A549 (cell line): ENCODE measurements around the gene IGFBP3. TPM values are rescaled to one million over a fixed set of nuclear protein-coding genes. Genes with fewer than 3 reads are reported as not detected.

Experiments
- ATAC-seq, 2 experiments: fragments of 200-7000 bp in 1 of 2; fragments of >200 bp in 1 of 2; cut with Nextera tagmentation in 1 of 2; cut with Tn5 transposase in 1 of 2; 3 replicates each; pipeline versions ENCODE4 v1.8.0 to v1.9.1; 2018 to 2020; ENCODE audit warnings: mild to moderate bottlenecking in 1 of 2, moderate library complexity in 1 of 2
- CTCF ChIA-PET: fragments of 300-600 bp; sonication (Branson Sonifier 250); formaldehyde crosslinking; extraction: SDS; loops from one replicate; lab custom pipeline; 2021; ENCODE audit warnings: antibody characterized with exemption, inconsistent platforms; lab: Yijun Ruan, JAX
- POLR2A ChIA-PET: fragments of 350-600 bp; formaldehyde crosslinking; extraction: SDS; loops from one replicate; lab custom pipeline; 2021; ENCODE audit warnings: antibody characterized with exemption, inconsistent platforms; lab: Yijun Ruan, JAX
- DNase-seq, 2 experiments: peaks; one replicate each; pipeline versions ENCODE4 v3.0.0 to v3.0.0-alpha.2; 2011 to 2016; ENCODE audit warnings: low read depth in 1 of 2, low spot score in 1 of 2
- FAIRE-seq: peaks from 2 replicates; lab custom pipeline; 2011; peaks lifted over from hg19 to GRCh38; lab: Jason Lieb, UNC
- H3K27ac ChIP-seq, 2 experiments: fragments of >200 bp; sonication (Bioruptor Twin); formaldehyde crosslinking; 3 replicates each; pipeline ENCODE4 v1.5.1; 2016 to 2017
- H3K4me1 ChIP-seq: fragments of >200 bp; sonication (Bioruptor Twin); formaldehyde crosslinking; 3 replicates; pipeline ENCODE4 v1.6.1; 2016
- H3K4me2 ChIP-seq: fragments of >200 bp; sonication (Bioruptor Twin); formaldehyde crosslinking; 3 replicates; pipeline ENCODE4 v1.6.1; 2016
- H3K4me3 ChIP-seq: fragments of >200 bp; sonication (Bioruptor Twin); formaldehyde crosslinking; 3 replicates; pipeline ENCODE4 v1.5.1; 2016
- H3K9me3 ChIP-seq: fragments of >200 bp; sonication (Bioruptor Twin); formaldehyde crosslinking; 3 replicates; pipeline ENCODE4 v1.6.1; 2016
- BHLHE40 ChIP-seq: IDR thresholded peaks from 2 replicates; pipeline ENCODE4 v1.6.1; 2012; ENCODE audit warnings: low read depth, low read length, inconsistent platforms
- EP300 ChIP-seq, 2 experiments: fragments of >200 bp; sonication (Bioruptor Twin); formaldehyde crosslinking; IDR thresholded peaks; 2 replicates in 1 of 2; 3 replicates in 1 of 2; pipeline ENCODE4 v1.6.1; 2016 to 2017
- HMGXB4 ChIP-seq: fragments of 250-450 bp; sonication (Bioruptor Pico); IDR thresholded peaks from 2 replicates; pipeline ENCODE4 v1.5.0; 2021; ENCODE audit warnings: mild to moderate bottlenecking, moderate library complexity, borderline replicate concordance
- JUN ChIP-seq, 2 experiments: fragments of >200 bp; sonication (Bioruptor Twin); formaldehyde crosslinking; IDR thresholded peaks; 2 replicates in 1 of 2; 3 replicates in 1 of 2; pipeline ENCODE4 v1.6.1; 2016 to 2017
- JUNB ChIP-seq: fragments of >200 bp; sonication (Bioruptor Twin); formaldehyde crosslinking; IDR thresholded peaks from 2 replicates; pipeline ENCODE4 v1.6.1; 2016
- KDM5A ChIP-seq: fragments of 200-600 bp; sonication (generic); IDR thresholded peaks from 2 replicates; pipeline ENCODE4 v1.6.1; 2016; ENCODE audit warnings: antibody characterized with exemption, mild to moderate bottlenecking
- MAX ChIP-seq: IDR thresholded peaks from 2 replicates; pipeline ENCODE4 v1.6.1; 2012
- POLR2A ChIP-seq: IDR thresholded peaks from 2 replicates; pipeline ENCODE4 v1.6.1; 2012; ENCODE audit warnings: mild to moderate bottlenecking, low read length
- SMC3 ChIP-seq: fragments of >200 bp; sonication (Bioruptor Twin); formaldehyde crosslinking; IDR thresholded peaks from 3 replicates; pipeline ENCODE4 v1.6.1; 2018; ENCODE audit warnings: inconsistent platforms
- TP53 ChIP-seq: fragments of 250-450 bp; sonication (Bioruptor Pico); IDR thresholded peaks from 2 replicates; pipeline ENCODE4 v1.5.0; 2021; ENCODE audit warnings: mild to moderate bottlenecking, moderate library complexity
- ZNF302 ChIP-seq: fragments of 250-450 bp; sonication (Bioruptor Pico); IDR thresholded peaks from 2 replicates; pipeline ENCODE4 v1.9.0; 2021; ENCODE audit warnings: inconsistent platforms, mild to moderate bottlenecking, moderate library complexity
- WGBS: methylation state at CpG from one replicate; pipeline ENCODE4 v1.1.6; 2017; ENCODE audit errors: missing lambda C conversion rate; 5-methylcytosine and 5-hydroxymethylcytosine counted together
- polyA minus RNA-seq: library from RNA; depleted of rRNA, polyadenylated mRNA; stranded (reverse); fragments of >200 nt; gene quantifications from 2 replicates; pipeline ENCODE4 v1.2.3, GENCODE V29; 2011; rRNA and poly(A)+ RNA removed
- polyA plus RNA-seq, 4 experiments: library from polyadenylated mRNA; depleted of rRNA in 3 of 4; stranded (reverse); fragments of >200 nt; fragmentation: RNase III in 1 of 4; extraction: RNeasy Plus Mini Kit Qiagen cat#74134 plus additional on column Dnase treatment in 1 of 4; gene quantifications; 2 replicates in 3 of 4; 3 replicates in 1 of 4; pipeline ENCODE4 v1.2.3, GENCODE V29; 2011 to 2017
- TF ChIP-seq, protein P1 (sequence below): IDR thresholded peaks from 2 replicates; pipeline ENCODE4 v1.6.1; 2012; ENCODE audit warnings: low read depth, borderline replicate concordance
- TF ChIP-seq, protein P2 (sequence below): fragments of >200 bp; sonication (Bioruptor Twin); formaldehyde crosslinking; IDR thresholded peaks from 3 replicates; pipeline ENCODE4 v1.6.1; 2016

Gene IGFBP3
- polyA plus RNA-seq (2011; rRNA removed) (291 and 316 TPM in 2 replicates), polyA plus RNA-seq (2017; fragmentation: RNase III; extraction: RNeasy Plus Mini Kit Qiagen cat#74134 plus additional on column Dnase treatment) (153 to 187 TPM (median 159 TPM) in 3 replicates), polyA minus RNA-seq (147 and 182 TPM in 2 replicates)
- polyA plus RNA-seq (2012; cell fraction: cytosol; rRNA removed), result 154 and 218 TPM in 2 replicates
- 290 and 454 TPM in 2 replicates for polyA plus RNA-seq (2012; cell fraction: nucleus; rRNA removed)

GRCh38 chr7:45920502-45921380 lies at the start of gene IGFBP3:
IGFBP3 (minus strand) TSS chr7:45921272; CDS start chr7:45921140, 132 bp downstream.
- no peak for TF ChIP-seq EP300 (IDR thresholded peaks at IDR 0.05)
- TF ChIP-seq JUN (IDR thresholded peaks at IDR 0.05), result peak in 1 of 2 experiments; percentile 87; a peak in 3 of 5 replicates
- peak; percentile 53; the same call in 1 of the 2 replicates for TF ChIP-seq MAX
- TF ChIP-seq, protein P1, sequence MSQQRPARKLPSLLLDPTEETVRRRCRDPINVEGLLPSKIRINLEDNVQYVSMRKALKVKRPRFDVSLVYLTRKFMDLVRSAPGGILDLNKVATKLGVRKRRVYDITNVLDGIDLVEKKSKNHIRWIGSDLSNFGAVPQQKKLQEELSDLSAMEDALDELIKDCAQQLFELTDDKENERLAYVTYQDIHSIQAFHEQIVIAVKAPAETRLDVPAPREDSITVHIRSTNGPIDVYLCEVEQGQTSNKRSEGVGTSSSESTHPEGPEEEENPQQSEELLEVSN, result no peak
- TF ChIP-seq, protein P2, sequence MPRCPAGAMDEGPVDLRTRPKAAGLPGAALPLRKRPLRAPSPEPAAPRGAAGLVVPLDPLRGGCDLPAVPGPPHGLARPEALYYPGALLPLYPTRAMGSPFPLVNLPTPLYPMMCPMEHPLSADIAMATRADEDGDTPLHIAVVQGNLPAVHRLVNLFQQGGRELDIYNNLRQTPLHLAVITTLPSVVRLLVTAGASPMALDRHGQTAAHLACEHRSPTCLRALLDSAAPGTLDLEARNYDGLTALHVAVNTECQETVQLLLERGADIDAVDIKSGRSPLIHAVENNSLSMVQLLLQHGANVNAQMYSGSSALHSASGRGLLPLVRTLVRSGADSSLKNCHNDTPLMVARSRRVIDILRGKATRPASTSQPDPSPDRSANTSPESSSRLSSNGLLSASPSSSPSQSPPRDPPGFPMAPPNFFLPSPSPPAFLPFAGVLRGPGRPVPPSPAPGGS, result peak; percentile 56; the same call in 1 of the 3 replicates
- peak; percentile 97 for TF ChIP-seq POLR2A
- 0 out of 3 replicates have a peak, but pooled peaks have one; percentile 24 for TF ChIP-seq SMC3
- TF ChIP-seq, all 56 proteins: peak for 5

DNA sequence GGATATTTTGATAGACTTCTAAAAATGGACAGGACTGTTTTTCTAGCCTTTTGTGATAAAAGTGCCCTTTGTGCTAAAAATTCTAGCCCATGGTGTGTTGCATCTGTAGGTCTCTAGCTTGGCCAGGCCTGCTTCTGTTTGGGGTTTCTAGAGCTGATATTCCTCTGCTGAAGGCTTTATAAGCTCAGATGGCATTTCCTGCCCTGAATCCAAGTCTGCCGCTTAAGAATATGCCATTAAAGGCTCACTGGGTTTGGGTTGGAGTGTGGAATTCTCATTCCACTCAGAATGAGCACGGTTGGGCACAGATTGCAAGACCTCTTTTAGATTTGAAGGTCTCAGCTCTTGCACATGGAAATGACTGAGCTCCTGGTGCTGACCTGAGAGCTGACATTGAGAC lies 49.4 kb upstream of the IGFBP3 start:
- Histone ChIP-seq H3K4me1 (peaks cover 23% of the 10 kb centered on the region), H3K4me3 (no peak overlapping the region), H3K4me2 (no peak overlapping the region), H3K9me3 (peaks cover 7% of the 10 kb centered on the region; the same call in 1 of the 3 replicates), H3K27ac (peak overlapping the region; percentile 41 to 98; a peak in 4 of 6 replicates)
- 100% methylated on average over 2 of the region's 2 CpGs for WGBS
- DNase-seq (no peak), FAIRE-seq (no peak), ATAC-seq (no peak)
- ChIA-PET CTCF (interaction anchor here (1.1 to 5.7 kb wide), 3 partner anchors 13 to 382 kb away, joined by 3 to 35 read pairs (median 3); partner anchors contain the start of gene IGFBP3), POLR2A (no interaction called here)
- TF ChIP-seq BHLHE40 (no peak), HMGXB4 (CRISPR knock-in tag) (no peak), EP300 (IDR thresholded peaks at IDR 0.05) (no peak)

More at GRCh38 chr7:45920502-45921380, at the start of gene IGFBP3:
- H3K9me3 ChIP-seq, result no peaks in the 10 kb centered on the region
- WGBS, result 7% methylated on average over 22 of the region's 111 CpGs
- peak within 1 kb of the TSS; percentile 78 to 92 for H3K27ac ChIP-seq
- DNase-seq (peak; percentile 41 to 60), ATAC-seq (peak; percentile 57 to 61), FAIRE-seq (no peak)
- H3K4me1 ChIP-seq, result peaks cover 58% of the 10 kb centered on the region
- CTCF ChIA-PET, result interaction anchor here (0.6 to 11.7 kb wide), 40 partner anchors 9 to 1345 kb away, joined by 3 to 285 read pairs (median 6); partner anchors contain the start of gene IGFBP1
- H3K4me2 ChIP-seq, result peak within 1 kb of the TSS; percentile 72
- peak within 1 kb of the TSS; percentile 66 for H3K4me3 ChIP-seq
- POLR2A ChIA-PET, result interaction anchor here (0.6 to 2.0 kb wide), 8 partner anchors 10 to 1180 kb away, joined by 3 to 9 read pairs (median 4); partner anchors contain the start of gene IGFBP1

GRCh38 chr7:45969940-45970339 lies 48.9 kb upstream of the IGFBP3 start:
- no peak overlapping the region for H3K4me2 ChIP-seq
- FAIRE-seq (no peak), DNase-seq (no peak), ATAC-seq (no peak)
- H3K4me3 ChIP-seq, result no peak overlapping the region
- ChIA-PET CTCF (interaction anchor here (1.1 to 5.7 kb wide), 2 partner anchors 47 to 383 kb away, joined by 3 to 35 read pairs; partner anchors contain the start of gene IGFBP3), POLR2A (no interaction called here)
- TF ChIP-seq TP53 (CRISPR knock-in tag) (no peak), ZNF302 (no peak), JUNB (no peak), KDM5A (no peak)
- peaks cover 18% of the 10 kb centered on the region for H3K4me1 ChIP-seq
- WGBS, result 93% methylated on average over 5 of the region's 5 CpGs
- H3K9me3 ChIP-seq, result 0 out of 3 replicates have a peak, but pooled peaks cover 2% of the 10 kb centered on the region
- H3K27ac ChIP-seq, result peak overlapping the region in 1 of 2 experiments; percentile 98; a peak in 3 of 6 replicates
